PFSK-1 (cell line): ENCODE results near the gene ADNP2.

Experiments
- FOXP2 ChIP-seq: optimal IDR thresholded peaks from 2 replicates; pipeline ENCODE3; 2011; ENCODE audit warnings: borderline replicate concordance, control low read depth, inconsistent platforms; ENCODE audit not compliant: insufficient read depth; ENCODE audit errors: extremely low read length, extremely low read depth
- POLR2AphosphoS5 ChIP-seq: IDR thresholded peaks from 2 replicates; pipeline ENCODE4 v1.6.1; 2012; ENCODE audit warnings: low read depth, mild to moderate bottlenecking, control low read depth, low read length, moderate library complexity
- SIN3A ChIP-seq: IDR thresholded peaks from 2 replicates; pipeline ENCODE4 v1.6.1; 2012; ENCODE audit warnings: mild to moderate bottlenecking, low read length, moderate library complexity, borderline replicate concordance; ENCODE audit not compliant: insufficient read depth
- TAF1 ChIP-seq: IDR thresholded peaks from 2 replicates; pipeline ENCODE4 v1.6.1; 2012; ENCODE audit warnings: low read length, control low read depth, borderline replicate concordance; ENCODE audit not compliant: insufficient read depth
- TF ChIP-seq, protein P1 (sequence below), 2 experiments: IDR thresholded peaks; 2 replicates each; pipeline versions ENCODE4 v1.6.1 to v1.8.0; 2011 to 2012; ENCODE audit warnings: low read depth in 2 of 2, low read length in 2 of 2, control low read depth in 1 of 2, inconsistent platforms in 1 of 2, mild to moderate bottlenecking in 1 of 2, moderate library complexity in 1 of 2; ENCODE audit not compliant: insufficient read depth in 1 of 2

ADNP2 gene

DNA sequence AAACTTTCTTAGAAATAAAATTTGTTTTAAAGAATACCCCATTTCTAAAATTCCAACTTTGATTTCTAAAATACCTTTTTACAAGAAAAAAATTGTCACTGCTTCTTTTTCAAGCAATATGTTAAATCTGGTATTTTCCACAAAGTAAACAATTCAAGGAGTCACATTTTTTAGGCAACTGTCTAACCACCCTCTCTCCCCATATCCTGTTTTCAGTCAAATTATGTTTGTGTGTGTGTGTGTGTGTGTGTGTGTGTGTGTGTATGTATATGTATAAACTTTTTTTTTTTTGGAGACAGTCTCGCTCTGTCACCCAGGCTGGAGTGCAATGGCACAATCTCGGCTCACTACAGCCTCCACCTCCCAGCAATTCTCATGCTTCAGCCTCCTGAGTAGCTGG is 59.3 kb downstream of the ADNP2 start:
- TF ChIP-seq SIN3A: no peak

DNA sequence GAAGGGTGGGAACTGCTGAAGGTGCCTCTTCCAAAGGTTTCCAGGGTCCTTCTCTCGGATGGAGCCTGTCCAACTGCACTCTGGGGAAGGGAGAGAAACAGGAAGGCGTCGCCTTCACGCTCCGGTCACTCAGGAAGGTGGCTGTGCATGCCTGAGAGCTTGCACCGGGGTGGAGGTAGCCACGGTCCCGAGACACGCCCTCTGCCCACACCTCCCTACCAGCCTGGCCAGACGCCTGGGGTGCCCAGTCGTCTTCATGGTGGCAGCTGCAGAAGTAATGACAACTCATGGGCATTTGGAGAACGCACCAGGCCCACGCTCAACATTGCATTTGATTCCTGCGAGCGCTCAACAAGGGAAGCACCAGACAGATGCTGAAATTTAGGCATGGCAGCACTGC is 59.9 kb downstream of the ADNP2 start:
- no peak for TF ChIP-seq POLR2AphosphoS5
- TF ChIP-seq, protein P1, sequence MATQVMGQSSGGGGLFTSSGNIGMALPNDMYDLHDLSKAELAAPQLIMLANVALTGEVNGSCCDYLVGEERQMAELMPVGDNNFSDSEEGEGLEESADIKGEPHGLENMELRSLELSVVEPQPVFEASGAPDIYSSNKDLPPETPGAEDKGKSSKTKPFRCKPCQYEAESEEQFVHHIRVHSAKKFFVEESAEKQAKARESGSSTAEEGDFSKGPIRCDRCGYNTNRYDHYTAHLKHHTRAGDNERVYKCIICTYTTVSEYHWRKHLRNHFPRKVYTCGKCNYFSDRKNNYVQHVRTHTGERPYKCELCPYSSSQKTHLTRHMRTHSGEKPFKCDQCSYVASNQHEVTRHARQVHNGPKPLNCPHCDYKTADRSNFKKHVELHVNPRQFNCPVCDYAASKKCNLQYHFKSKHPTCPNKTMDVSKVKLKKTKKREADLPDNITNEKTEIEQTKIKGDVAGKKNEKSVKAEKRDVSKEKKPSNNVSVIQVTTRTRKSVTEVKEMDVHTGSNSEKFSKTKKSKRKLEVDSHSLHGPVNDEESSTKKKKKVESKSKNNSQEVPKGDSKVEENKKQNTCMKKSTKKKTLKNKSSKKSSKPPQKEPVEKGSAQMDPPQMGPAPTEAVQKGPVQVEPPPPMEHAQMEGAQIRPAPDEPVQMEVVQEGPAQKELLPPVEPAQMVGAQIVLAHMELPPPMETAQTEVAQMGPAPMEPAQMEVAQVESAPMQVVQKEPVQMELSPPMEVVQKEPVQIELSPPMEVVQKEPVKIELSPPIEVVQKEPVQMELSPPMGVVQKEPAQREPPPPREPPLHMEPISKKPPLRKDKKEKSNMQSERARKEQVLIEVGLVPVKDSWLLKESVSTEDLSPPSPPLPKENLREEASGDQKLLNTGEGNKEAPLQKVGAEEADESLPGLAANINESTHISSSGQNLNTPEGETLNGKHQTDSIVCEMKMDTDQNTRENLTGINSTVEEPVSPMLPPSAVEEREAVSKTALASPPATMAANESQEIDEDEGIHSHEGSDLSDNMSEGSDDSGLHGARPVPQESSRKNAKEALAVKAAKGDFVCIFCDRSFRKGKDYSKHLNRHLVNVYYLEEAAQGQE (IDR thresholded peaks at IDR 0.05; ENCODE audit: insufficient read depth in 1 of 2, low read depth in 2 of 2, low read length in 2 of 2): no peak
- no peak for TF ChIP-seq TAF1
- no peak for TF ChIP-seq SIN3A
- no peak for TF ChIP-seq FOXP2

DNA sequence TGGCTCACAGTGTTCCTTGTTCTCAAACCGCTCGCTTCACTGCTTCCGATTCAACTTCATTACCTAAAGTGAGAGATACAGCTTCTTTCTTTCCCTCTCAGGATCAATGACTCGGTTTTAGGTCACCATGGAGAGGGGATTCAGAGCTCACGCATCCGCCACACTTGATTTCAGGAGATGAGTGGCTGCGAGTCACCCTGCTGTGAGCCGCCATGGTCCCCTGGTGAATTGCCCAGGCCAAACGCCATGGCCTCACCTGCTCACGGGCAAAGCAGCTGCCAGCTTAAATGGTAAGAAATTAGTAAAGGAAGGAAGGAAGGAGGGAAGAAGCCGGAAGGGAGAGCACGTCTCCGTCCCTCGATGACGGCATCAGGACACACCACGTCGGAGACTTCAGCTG is 60.5 kb downstream of the ADNP2 start:
- TF ChIP-seq, protein P1 (IDR thresholded peaks at IDR 0.05; ENCODE audit: insufficient read depth in 1 of 2, low read depth in 2 of 2, low read length in 2 of 2): no peak
- TF ChIP-seq TAF1 (no peak), POLR2AphosphoS5 (no peak), FOXP2 (no peak), SIN3A (no peak)

DNA sequence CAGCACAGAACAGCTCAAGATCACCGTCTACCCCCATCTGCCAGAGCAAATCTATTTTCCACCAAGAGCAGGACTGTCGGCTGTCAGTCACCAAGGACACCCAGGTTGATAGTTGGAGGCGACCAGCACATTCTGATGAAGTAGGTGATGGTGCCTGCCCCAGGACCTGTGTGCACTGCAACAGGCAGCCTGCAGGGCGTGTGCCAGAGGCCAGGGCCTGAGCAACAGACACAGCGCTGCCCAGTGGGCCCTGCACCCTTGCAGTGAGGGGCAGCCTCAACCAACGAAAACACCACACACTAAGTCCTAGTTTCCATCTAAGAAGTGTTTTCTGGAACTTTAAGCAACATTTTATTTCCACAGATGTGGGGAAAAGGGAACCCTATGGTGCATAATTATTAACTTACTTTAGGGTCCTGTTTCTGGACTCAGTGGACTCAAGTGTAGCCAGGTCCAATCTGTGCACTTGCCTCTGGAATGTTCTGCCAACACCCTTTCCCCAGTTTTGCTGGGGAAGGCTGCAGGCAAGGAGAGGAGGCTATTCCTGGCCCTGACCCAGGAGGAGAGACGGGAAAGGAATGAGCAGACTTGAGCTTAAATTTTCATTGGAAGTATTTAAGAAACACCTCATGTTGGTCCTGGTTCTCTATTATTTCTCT is 61.5 kb downstream of the ADNP2 start:
- TF ChIP-seq FOXP2: no peak
- no peak for TF ChIP-seq POLR2AphosphoS5
- no peak for TF ChIP-seq TAF1
- TF ChIP-seq, protein P1 (IDR thresholded peaks at IDR 0.05; ENCODE audit: insufficient read depth in 1 of 2, low read depth in 2 of 2, low read length in 2 of 2): no peak
- no peak for TF ChIP-seq SIN3A

DNA sequence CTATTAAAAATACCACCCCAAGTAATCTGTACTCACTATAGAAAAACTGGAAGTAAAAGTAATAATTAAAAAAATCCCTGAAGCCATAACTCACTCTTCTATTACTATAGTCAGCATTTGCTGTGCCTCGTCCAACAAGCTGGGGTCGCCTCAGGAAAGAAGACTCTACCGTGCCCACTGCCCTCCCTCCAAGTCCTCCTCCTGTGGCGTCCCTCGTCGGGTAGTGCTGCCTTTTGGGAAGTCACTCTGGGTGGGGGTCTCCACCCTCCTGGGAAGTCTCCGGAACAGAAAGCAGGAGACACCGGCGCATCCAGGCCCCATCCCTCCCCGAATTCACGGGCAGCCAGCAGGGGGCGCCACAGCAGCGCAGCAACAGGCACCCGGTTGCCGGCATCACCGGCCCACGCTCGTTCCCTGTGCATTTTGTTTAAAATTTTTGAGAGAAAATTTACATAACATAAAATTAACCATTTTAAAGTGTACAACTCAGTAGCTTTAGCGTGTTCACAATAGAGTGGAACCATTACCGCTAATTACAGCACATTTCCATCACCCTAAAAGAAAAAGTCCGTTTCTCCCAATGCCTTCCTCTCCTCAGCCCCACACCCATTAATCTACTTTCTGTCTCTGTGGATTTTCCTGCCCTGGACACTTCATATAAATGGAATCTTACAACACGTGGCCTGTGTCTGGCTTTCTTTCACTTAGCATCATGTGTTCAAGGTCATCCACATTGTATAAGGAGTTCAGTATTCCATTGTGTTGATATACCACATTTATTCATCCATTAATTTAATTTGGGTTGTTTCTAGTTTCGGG is 62.2 kb downstream of the ADNP2 start:
- TF ChIP-seq SIN3A (no peak), FOXP2 (no peak), POLR2AphosphoS5 (no peak), TAF1 (no peak)
- TF ChIP-seq, protein P1 (IDR thresholded peaks at IDR 0.05; ENCODE audit: insufficient read depth in 1 of 2, low read depth in 2 of 2, low read length in 2 of 2): no peak
